Upper lobe of right lung (tissue), 1 donor: ENCODE measurements around the gene SMTN. TPM values are rescaled to one million over a fixed set of nuclear protein-coding genes. Genes with fewer than 3 reads are reported as not detected.

Experiments used
- ATAC-seq: fragments of 200-7000 bp; cut with Tn5 transposase; one replicate; pipeline ENCODE4 v1.9.1; 2020; ENCODE audit warnings: mild to moderate bottlenecking, moderate library complexity
- DNase-seq: peaks from one replicate; pipeline ENCODE4 v3.0.0-alpha.2; 2020
- H3K27ac ChIP-seq: fragments of 200-600 bp; one replicate; pipeline ENCODE4 v1.8.0; 2022
- H3K27me3 ChIP-seq: fragments of 200-600 bp; one replicate; pipeline ENCODE4 v1.8.0; 2022; ENCODE audit warnings: mild to moderate bottlenecking
- H3K36me3 ChIP-seq: fragments of 200-600 bp; one replicate; pipeline ENCODE4 v1.8.0; 2022
- H3K4me1 ChIP-seq: fragments of 200-600 bp; one replicate; pipeline ENCODE4 v1.8.0; 2022
- H3K4me3 ChIP-seq: fragments of 200-600 bp; one replicate; pipeline ENCODE4 v1.8.0; 2022; ENCODE audit warnings: mild to moderate bottlenecking
- H3K9me3 ChIP-seq: fragments of 200-600 bp; one replicate; pipeline ENCODE4 v1.8.0; 2022
- intact Hi-C: fragments of 100-400 bp; cut with DNase I; formaldehyde crosslinking; loops from one replicate; pipeline ENCODE4 v1.11.0; 2022
- total RNA-seq: library from RNA; stranded (reverse); fragmentation: NEBNext Ultra II Directional; extraction: Animal tissue kit (Norgen Biotek cat#: 25700); gene quantifications from one replicate; pipeline ENCODE4 v1.2.1, GENCODE V29; 2021
- TF ChIP-seq, protein P1 (sequence below): fragments of 200-600 bp; IDR thresholded peaks from one replicate; pipeline ENCODE4 v1.8.0; 2022; ENCODE audit warnings: antibody characterized with exemption
- donor health status: DM: no; HTN: yes; CAD: no; lungs with severe emphysema.

SMTN gene
- total RNA-seq, 1 donor from 2014 or later: 71.6 TPM

DNA sequence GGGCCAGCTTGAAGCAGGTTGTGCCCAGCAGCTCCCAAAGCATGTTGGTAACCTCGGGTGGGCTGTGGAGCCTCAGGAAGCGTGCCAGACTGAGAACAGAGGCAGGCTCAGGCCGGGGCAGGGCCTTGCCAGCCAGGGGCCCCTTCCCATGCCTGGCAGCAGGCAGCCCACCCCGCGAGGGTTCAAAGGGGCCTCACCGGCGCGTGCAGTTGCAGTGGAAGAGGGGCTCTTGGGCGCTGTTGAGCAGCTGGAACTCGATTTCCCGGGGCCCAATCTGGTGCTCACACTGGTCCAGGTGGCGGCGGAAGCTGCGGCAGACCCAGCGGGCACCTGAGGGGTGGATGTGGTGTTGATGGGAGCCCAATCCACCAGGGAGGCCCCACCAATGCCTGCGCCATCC lies 55.6 kb downstream of the SMTN start:
- H3K4me3 ChIP-seq: no peak overlapping the region
- no peak overlapping the region for H3K27ac ChIP-seq
- intact Hi-C loops: no loop called here
- no peaks in the 10 kb centered on the region for H3K27me3 ChIP-seq
- no peaks in the 10 kb centered on the region for H3K36me3 ChIP-seq
- H3K4me1 ChIP-seq: no peaks in the 10 kb centered on the region
- DNase-seq (no peak), ATAC-seq (no peak)
- TF ChIP-seq, protein P1, sequence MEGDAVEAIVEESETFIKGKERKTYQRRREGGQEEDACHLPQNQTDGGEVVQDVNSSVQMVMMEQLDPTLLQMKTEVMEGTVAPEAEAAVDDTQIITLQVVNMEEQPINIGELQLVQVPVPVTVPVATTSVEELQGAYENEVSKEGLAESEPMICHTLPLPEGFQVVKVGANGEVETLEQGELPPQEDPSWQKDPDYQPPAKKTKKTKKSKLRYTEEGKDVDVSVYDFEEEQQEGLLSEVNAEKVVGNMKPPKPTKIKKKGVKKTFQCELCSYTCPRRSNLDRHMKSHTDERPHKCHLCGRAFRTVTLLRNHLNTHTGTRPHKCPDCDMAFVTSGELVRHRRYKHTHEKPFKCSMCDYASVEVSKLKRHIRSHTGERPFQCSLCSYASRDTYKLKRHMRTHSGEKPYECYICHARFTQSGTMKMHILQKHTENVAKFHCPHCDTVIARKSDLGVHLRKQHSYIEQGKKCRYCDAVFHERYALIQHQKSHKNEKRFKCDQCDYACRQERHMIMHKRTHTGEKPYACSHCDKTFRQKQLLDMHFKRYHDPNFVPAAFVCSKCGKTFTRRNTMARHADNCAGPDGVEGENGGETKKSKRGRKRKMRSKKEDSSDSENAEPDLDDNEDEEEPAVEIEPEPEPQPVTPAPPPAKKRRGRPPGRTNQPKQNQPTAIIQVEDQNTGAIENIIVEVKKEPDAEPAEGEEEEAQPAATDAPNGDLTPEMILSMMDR: no peak
- no peaks in the 10 kb centered on the region for H3K9me3 ChIP-seq

DNA sequence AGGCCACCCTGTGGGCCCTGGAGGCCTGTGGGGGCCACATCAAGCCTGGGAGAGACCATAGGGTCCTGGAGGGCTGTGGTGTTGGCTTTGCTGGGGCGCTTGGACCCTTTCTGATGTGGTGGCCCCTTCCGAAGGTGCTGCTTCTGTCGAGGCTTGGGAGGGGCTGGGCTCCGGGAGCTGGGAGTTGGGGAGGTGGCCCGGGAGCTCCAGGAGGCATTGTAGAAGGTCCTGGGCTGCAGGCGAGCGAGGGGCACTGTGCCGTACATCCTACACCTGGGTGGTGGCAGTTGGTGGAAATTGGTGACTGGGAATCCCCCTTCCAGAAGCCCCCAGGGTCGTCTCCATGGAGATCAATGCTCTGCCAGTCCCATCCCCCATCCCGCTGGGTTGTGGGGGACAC lies 56.6 kb downstream of the SMTN start:
- ATAC-seq (no peak), DNase-seq (peak; percentile 41)
- H3K9me3 ChIP-seq: no peaks in the 10 kb centered on the region
- H3K27me3 ChIP-seq: no peaks in the 10 kb centered on the region
- intact Hi-C loops: no loop called here
- TF ChIP-seq, protein P1: no peak
- H3K36me3 ChIP-seq: no peaks in the 10 kb centered on the region
- H3K27ac ChIP-seq: no peak overlapping the region
- no peaks in the 10 kb centered on the region for H3K4me1 ChIP-seq
- H3K4me3 ChIP-seq: no peak overlapping the region

DNA sequence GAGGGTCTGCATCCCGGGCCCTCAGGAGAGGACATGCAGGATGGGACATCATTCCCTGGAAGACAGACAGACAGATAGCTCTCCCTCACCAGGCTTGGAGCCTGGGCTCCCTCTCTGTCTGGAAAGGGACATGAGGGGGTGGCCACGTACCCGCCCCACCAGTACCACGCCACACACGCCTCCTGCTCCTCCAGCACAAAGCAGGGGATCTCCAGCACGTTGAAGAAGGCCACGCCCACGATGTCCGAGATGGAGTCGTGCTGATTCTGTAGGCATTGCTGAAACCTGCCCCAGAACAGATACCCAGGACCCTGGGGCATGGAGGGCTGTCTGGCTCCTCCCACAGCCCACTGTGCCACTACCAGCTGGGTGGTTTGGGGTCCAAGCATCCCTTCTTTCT lies 57.0 kb downstream of the SMTN start:
- H3K9me3 ChIP-seq: no peaks in the 10 kb centered on the region
- no peak for ATAC-seq
- no peaks in the 10 kb centered on the region for H3K4me1 ChIP-seq
- intact Hi-C loops: no loop called here
- TF ChIP-seq, protein P1: no peak
- H3K27me3 ChIP-seq: no peaks in the 10 kb centered on the region
- H3K27ac ChIP-seq: no peak overlapping the region
- peak; percentile 40 for DNase-seq
- H3K4me3 ChIP-seq: no peak overlapping the region
- H3K36me3 ChIP-seq: no peaks in the 10 kb centered on the region

DNA sequence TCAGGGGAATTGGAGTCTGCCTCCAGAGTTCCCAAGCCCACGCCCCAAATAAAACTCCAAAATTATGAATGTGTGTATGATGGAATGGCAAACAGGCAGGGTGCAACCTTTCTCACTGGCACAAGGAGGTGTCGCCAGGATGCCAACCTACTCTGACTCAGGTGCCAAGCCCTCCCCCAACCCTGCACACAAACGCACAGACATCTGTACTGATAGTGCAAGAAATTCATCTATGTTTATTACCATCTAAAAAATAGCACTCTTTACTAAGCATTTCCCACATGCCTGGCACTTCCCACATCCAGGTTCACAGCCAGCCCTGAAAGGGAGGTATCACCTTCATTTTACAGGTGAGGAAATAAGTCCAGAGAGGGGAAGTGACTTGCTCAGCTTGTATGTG lies 57.9 kb downstream of the SMTN start:
- no peaks in the 10 kb centered on the region for H3K27me3 ChIP-seq
- TF ChIP-seq, protein P1: no peak
- intact Hi-C loops: no loop called here
- H3K4me3 ChIP-seq: peak overlapping the region; percentile 40
- H3K4me1 ChIP-seq: no peaks in the 10 kb centered on the region
- no peak overlapping the region for H3K27ac ChIP-seq
- H3K36me3 ChIP-seq: no peaks in the 10 kb centered on the region
- H3K9me3 ChIP-seq: no peaks in the 10 kb centered on the region
- no peak for ATAC-seq
- peak; percentile 23 for DNase-seq

DNA sequence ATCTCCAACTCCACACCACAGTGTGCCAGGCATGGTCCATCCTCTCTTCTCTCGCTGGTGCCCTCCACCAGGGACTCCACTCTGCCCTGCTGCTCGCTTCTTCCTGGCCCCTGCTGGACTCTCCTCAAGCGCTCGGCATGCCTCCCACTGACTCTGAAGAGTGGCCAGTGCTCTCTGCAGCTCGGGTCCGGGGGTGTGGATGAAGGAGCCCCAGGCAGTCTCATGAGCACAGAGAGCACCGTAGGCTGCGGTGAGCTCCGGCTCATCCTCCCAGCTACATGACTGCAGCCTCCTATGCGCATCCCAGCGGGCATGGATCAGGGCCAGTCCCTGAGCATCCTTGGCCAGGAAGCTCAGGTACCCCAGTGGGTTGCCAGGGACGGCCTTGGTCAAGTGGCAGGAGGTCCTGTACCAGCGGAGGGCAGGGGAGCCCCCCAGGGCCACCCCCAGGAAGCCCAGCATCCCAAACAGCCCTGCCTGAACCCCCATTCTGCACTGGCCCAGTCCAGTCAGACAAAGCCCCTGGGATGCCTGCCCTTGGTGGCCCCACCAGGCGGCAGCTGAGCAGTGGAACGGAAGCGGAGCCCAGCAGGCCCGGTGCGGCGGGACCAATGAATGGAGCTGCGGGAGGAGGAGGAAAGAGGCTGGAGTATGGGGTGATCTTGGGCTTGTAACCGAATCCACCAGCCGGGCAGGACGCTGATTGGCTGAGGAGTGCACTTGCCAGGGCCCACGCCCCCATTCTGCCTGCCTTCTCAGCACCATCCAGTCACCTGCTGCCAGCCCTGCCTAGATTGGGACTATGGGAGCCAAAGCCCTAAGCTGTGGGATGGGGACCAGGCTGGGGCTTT lies 59.0 kb downstream of the SMTN start, which contains the start of gene PLA2G3:
TSS of gene PLA2G3 (minus strand) at position 643 of the 851 bp plus-strand sequence. CDS start at position 489, 154 bp downstream.
- ATAC-seq (peak; percentile 93), DNase-seq (peak; percentile 93)
- Histone ChIP-seq H3K36me3 (no peaks in the 10 kb centered on the region), H3K9me3 (no peaks in the 10 kb centered on the region), H3K4me3 (peak within 1 kb of the TSS; percentile 40), H3K27ac (peak within 1 kb of the TSS; percentile 36), H3K4me1 (no peaks in the 10 kb centered on the region), H3K27me3 (no peaks in the 10 kb centered on the region)
- intact Hi-C loops: no loop called here
- TF ChIP-seq, protein P1: peak; percentile 20
